ENCODE results near the gene PSG11. TPM values are rescaled to one million over a fixed set of nuclear protein-coding genes. Genes with fewer than 3 reads are reported as not detected.
"Not testable (repeated sequence)": the region's sequence is repeated elsewhere in the genome, so short reads cannot be mapped to it uniquely, and the experiment has no call there.

Gene PSG11
- total RNA-seq: not detected

DNA sequence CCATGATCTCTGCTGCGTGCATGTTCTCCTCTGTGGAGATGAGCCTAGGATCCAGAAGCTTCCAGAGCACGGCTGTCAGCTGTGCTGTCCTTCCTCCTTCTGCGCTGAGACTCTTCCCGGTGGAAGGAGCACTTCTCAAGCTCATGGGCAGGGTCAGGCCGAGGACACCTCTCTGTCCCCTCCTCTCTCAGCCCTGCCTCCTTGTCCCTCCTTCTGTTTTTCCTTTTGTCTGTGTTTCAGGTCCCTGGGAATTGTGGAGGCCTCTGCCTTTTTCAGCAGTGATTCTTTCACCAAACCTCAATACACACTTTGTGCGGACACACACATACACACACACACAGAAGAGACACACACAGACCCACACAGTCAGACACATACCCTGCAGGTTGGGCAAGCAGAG lies at the start of gene PSG11:
PSG11 (minus strand) TSS at position 101 of the 400 bp plus-strand sequence; CDS start at position 4, 97 bp downstream.
- intact Hi-C loops (cut with DNase I): not testable (repeated sequence)

GRCh38 chr19:43062418-43062817 lies 36.1 kb upstream of the PSG11 start:
- intact Hi-C loops (cut with DNase I); H3K27ac ChIP-seq; H3K27me3 ChIP-seq; H3K4me3 ChIP-seq (replicated peaks in 1 of 3); H3K9me3 ChIP-seq; H3K36me3 ChIP-seq; H3K4me1 ChIP-seq; DNase-seq: not testable (repeated sequence)
- WGBS, 2 donors: 61 to 72% methylated on average over 3 of the region's 3 CpGs

More for the DNA sequence above, at the start of gene PSG11:
- H3K27me3 ChIP-seq; H3K9me3 ChIP-seq; H3K4me3 ChIP-seq (replicated peaks in 1 of 3); H3K36me3 ChIP-seq; H3K4me1 ChIP-seq; H3K27ac ChIP-seq; DNase-seq: not testable (repeated sequence)
- 65 to 77% methylated on average over 6 of the region's 6 CpGs for WGBS, 2 donors

DNA sequence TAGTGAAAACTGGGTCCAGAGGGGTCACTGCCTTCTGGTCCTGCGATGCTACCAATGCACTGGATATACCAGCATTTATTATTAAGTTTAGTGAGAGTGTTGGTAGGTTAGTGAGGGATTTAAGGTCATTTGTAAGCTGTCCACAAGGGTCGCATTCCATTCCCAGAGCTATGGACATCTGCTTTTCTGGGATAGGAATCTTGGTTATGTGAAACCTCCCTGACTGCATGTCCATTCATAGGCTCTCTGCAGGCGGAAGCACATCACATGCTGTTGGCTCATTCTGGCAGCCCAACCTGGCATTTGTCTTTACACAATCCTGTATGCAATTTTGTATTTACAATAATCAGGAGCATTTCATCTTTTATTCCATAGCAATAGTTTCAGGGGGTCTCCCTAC lies 35.1 kb upstream of the PSG11 start:
- H3K36me3 ChIP-seq; intact Hi-C loops (cut with DNase I); H3K27me3 ChIP-seq; H3K4me1 ChIP-seq; H3K4me3 ChIP-seq (replicated peaks in 1 of 3); H3K9me3 ChIP-seq; H3K27ac ChIP-seq; DNase-seq: not testable (repeated sequence)
- 78 to 81% methylated on average over 3 of the region's 3 CpGs for WGBS, 2 donors

DNA sequence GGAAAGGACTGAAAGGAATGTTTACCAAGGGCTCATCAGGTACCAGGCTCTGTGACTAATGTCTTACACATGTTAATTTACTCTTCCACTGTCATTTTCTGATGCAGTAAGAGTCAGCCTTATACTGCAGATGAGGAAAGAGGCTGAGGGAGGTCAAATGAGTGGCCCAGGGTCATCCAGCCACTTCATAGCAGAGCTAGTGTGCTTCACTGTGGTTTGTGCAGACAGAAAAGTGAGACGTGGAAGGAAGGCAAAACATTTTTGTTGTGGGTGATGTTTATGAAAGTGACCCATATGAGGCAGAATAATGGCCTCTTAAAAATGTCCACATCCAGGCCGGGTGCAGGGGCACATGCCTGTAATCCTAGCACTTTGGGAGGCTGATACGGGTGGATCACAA lies 34.0 kb upstream of the PSG11 start:
- H3K27me3 ChIP-seq; DNase-seq; H3K36me3 ChIP-seq; H3K4me3 ChIP-seq (replicated peaks in 1 of 3); H3K9me3 ChIP-seq; H3K4me1 ChIP-seq; H3K27ac ChIP-seq; intact Hi-C loops (cut with DNase I): not testable (repeated sequence)
- WGBS, 2 donors: 64 to 78% methylated on average over 3 of the region's 3 CpGs

DNA sequence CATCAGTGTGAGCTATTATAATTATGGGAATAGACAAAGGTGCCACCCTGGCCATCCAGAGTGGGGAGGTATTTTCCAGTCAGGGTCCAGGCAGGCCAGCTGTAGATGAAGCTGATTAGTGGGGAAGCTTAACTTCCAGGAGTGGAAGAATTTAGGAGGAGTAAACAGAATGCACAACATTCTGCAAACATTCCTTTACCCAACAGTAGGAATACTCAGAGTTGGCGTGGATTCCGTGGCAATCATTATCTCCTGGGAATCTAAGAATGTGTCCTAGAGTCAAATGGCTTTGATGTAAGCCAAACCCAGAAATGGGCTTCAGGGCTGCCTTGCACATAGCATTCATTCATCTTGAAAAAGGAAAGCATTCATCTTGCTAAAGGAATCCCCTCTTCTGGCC lies 33.2 kb upstream of the PSG11 start:
- intact Hi-C loops (cut with DNase I); H3K27me3 ChIP-seq; H3K27ac ChIP-seq; H3K4me1 ChIP-seq; DNase-seq; H3K4me3 ChIP-seq (replicated peaks in 1 of 3); H3K36me3 ChIP-seq; H3K9me3 ChIP-seq: not testable (repeated sequence)
- 85% methylated on average over 2 of the region's 2 CpGs; no CpG with 5 or more reads in 1 of the 2 donors for WGBS, 2 donors

DNA sequence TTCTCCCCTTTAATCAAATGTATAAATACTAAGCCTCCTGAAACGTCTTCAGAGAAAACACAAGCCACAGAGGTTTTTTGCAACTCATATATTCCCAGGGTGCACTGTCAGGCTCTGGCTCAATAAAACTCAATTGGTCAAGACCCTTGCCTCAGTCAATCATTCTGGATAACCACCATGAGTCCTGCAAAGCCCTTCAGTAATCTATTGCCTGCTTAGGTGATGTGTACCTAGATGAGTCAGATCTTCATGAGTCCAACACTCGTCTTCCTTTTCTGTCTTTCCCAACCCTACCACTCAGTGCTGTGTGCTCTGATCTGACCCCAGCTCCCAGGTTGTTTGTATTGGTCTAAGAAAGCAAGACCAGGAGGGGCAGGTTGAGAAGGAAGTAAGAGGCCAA lies 32.2 kb upstream of the PSG11 start:
- H3K4me1 ChIP-seq; H3K27ac ChIP-seq; H3K9me3 ChIP-seq; H3K36me3 ChIP-seq; intact Hi-C loops (cut with DNase I); DNase-seq; H3K4me3 ChIP-seq (replicated peaks in 1 of 3); H3K27me3 ChIP-seq: not testable (repeated sequence)
- WGBS, 2 donors: 42 to 43% methylated on average over 2 of the region's 2 CpGs

GRCh38 chr19:43047966-43048365 lies 21.7 kb upstream of the PSG11 start:
- WGBS, 2 donors: 76 to 86% methylated on average over 3 of the region's 3 CpGs
- intact Hi-C loops (cut with DNase I); H3K4me3 ChIP-seq (replicated peaks in 1 of 3): not testable (repeated sequence)

GRCh38 chr19:43046578-43046977 lies 20.3 kb upstream of the PSG11 start:
- H3K27me3 ChIP-seq; H3K36me3 ChIP-seq; H3K27ac ChIP-seq; DNase-seq; H3K4me3 ChIP-seq (replicated peaks in 1 of 3); intact Hi-C loops (cut with DNase I); H3K4me1 ChIP-seq; H3K9me3 ChIP-seq: not testable (repeated sequence)
- WGBS, 2 donors: 69 to 90% methylated on average over 2 of the region's 2 CpGs

More at GRCh38 chr19:43047966-43048365, 21.7 kb upstream of the PSG11 start:
- not testable (repeated sequence) for H3K36me3 ChIP-seq, H3K4me1 ChIP-seq, H3K27me3 ChIP-seq, DNase-seq, H3K9me3 ChIP-seq, H3K27ac ChIP-seq

- intact Hi-C loops (cut with DNase I); H3K27ac ChIP-seq; H3K4me1 ChIP-seq; H3K4me3 ChIP-seq (replicated peaks in 1 of 3); H3K27me3 ChIP-seq; H3K9me3 ChIP-seq; DNase-seq; H3K36me3 ChIP-seq: not testable (repeated sequence)
- WGBS, 2 donors: 67 to 88% methylated on average over 1 of the region's 1 CpG
These were observed 17.4 kb upstream of the PSG11 start for GRCh38 chr19:43043492-43044180.

DNA sequence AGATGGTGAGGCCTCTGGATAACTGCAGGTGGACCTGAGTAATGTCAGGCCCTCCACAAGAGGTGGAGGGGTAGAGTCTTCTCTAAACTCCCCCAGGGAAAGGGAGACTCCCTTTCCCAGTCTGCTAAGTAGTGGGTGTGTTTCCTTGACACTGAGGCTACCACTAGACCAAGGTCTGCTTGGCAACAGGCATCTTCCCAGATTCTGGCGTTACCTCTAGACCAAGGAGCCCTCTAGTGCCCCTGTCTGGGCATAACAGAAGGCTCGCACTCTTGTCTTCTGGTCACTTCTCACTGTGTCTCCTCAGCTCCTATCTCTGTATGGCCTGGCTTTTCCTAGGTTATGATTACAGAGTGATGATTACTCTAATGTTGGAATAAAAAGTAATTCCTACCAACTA lies 5.4 kb upstream of the PSG11 start:
- 26 to 45% methylated on average over 2 of the region's 2 CpGs for WGBS, 2 donors
- H3K4me3 ChIP-seq (replicated peaks in 1 of 3); H3K36me3 ChIP-seq; DNase-seq; H3K27ac ChIP-seq; H3K4me1 ChIP-seq; H3K27me3 ChIP-seq; H3K9me3 ChIP-seq; intact Hi-C loops (cut with DNase I): not testable (repeated sequence)
